ENCODE results near the gene UGT1A6.
"Not testable (repeated sequence)": the region's sequence is repeated elsewhere in the genome, so short reads cannot be mapped to it uniquely, and the experiment has no call there.

UGT1A6 gene

DNA sequence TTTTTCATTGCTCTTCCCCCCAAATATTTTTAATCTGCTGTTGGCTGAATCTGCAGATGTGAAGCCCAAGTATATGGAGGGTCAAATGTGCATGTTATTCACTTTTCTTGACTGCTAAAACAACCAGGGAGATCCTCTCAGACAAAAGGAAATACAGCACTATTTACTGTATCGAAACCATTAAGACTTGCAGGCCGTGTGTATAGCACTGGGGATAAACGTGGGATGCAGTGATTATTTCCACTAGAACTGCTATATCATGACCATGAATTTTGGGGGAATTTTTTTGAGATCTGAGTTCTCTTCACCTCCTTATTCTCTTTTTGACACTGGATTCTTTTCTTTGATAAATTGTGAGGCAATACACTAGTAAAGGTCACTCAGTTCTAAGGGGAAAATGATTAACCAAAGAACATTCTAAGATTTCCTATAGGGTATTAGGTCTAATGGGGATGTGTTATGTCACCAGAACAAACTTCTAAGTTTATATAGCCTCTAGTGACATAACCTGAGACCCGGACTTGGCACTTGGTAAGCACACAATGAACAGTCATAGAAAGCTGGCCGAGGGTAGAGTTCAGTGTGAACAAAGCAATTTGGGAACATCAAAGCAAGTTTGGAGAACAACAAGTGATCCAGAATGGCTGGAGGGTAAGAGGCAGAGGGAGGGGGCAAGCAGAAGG lies 52.5 kb downstream of the UGT1A6 start:
- DNase-seq (ENCODE audit: low read depth): no peak
- H3K4me3 ChIP-seq (ENCODE audit: low read depth, low read length): no peak overlapping the region
- no peak for TF ChIP-seq CTCF (IDR thresholded peaks at IDR 0.05; ENCODE audit: control insufficient read depth, extremely low read depth, insufficient read depth)

GRCh38 chr2:233745838-233746237 lies 53.1 kb downstream of the UGT1A6 start:
- not testable (repeated sequence) for H3K4me3 ChIP-seq (ENCODE audit: low read depth, low read length); DNase-seq (ENCODE audit: low read depth)

GRCh38 chr2:233746475-233747282 lies 54.0 kb downstream of the UGT1A6 start:
- no peak for DNase-seq (ENCODE audit: low read depth)
- no peak overlapping the region for H3K4me3 ChIP-seq (ENCODE audit: low read depth, low read length)
- no peak for TF ChIP-seq CTCF (IDR thresholded peaks at IDR 0.05; ENCODE audit: control insufficient read depth, extremely low read depth, insufficient read depth)

DNA sequence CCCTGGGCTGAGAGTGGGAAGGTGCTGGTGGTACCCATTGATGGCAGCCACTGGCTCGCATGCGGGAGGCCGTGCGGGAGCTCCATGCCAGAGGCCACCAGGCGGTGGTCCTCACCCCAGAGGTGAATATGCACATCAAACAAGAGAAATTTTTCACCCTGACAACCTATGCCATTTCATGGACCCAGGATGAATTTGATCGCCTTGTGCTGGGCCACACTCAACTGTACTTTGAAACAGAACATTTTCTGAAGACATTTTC lies 54.5 kb downstream of the UGT1A6 start:
- no peak for DNase-seq (ENCODE audit: low read depth)
- no peak for TF ChIP-seq CTCF (IDR thresholded peaks at IDR 0.05; ENCODE audit: control insufficient read depth, extremely low read depth, insufficient read depth)
- H3K4me3 ChIP-seq (ENCODE audit: low read depth, low read length): no peak overlapping the region

- H3K4me3 ChIP-seq (ENCODE audit: low read depth, low read length); DNase-seq (ENCODE audit: low read depth): not testable (repeated sequence)
These were observed 58.0 kb downstream of the UGT1A6 start for GRCh38 chr2:233750689-233751088.

DNA sequence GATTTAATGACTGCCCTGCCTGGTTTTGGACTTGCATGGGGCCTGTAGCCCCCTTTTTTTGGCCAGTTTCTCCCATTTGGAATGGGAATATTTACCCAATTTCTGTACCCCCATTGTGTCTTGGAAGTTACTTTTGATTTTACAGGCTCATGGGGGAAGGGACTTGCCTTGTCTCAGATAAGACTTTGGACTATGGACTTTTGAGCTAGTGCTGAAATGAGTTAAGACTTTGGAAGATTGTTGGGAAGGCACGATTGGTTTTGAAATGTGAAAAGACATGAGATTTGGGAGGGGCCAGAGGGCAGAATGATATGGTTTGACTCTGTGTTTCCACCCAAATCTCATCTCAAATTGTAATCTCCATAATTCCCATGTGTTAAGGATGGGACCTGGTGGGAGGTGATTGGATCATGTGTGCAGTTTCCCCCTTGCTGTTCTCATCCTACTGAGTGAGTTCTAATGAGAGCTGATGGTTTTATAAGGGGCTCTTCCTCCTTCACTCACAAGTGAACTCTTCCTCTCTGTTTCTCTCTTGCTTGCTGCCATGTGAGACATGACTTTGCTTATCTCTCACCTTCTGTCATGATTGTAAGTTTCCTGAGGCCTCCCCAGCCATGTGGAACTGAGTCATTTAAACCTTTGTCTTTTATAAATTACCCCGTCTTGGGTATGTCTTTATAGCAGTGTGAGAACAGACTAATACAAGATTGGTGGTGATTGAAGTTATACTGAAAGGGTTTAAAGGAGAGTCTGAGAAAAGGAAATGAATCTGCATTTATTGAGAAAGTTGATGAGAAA lies 58.7 kb downstream of the UGT1A6 start:
- DNase-seq (ENCODE audit: low read depth); H3K4me3 ChIP-seq (ENCODE audit: low read depth, low read length): not testable (repeated sequence)

GRCh38 chr2:233754872-233755611 lies 62.4 kb downstream of the UGT1A6 start:
- DNase-seq (ENCODE audit: low read depth): no peak
- no peak for TF ChIP-seq CTCF (IDR thresholded peaks at IDR 0.05; ENCODE audit: control insufficient read depth, extremely low read depth, insufficient read depth)
- no peak overlapping the region for H3K4me3 ChIP-seq (ENCODE audit: low read depth, low read length)

GRCh38 chr2:233756429-233757081 lies 63.9 kb downstream of the UGT1A6 start:
- no peak for TF ChIP-seq CTCF (IDR thresholded peaks at IDR 0.05; ENCODE audit: control insufficient read depth, extremely low read depth, insufficient read depth)
- DNase-seq (ENCODE audit: low read depth): no peak
- H3K4me3 ChIP-seq (ENCODE audit: low read depth, low read length): no peak overlapping the region
